ENCODE results near the gene RAET1L. TPM values are rescaled to one million over a fixed set of nuclear protein-coding genes. Genes with fewer than 3 reads are reported as not detected.

RAET1L gene
- total and polyA plus RNA-seq, 8 donors = 1.1 to 5.0 TPM; not detected in 6

DNA sequence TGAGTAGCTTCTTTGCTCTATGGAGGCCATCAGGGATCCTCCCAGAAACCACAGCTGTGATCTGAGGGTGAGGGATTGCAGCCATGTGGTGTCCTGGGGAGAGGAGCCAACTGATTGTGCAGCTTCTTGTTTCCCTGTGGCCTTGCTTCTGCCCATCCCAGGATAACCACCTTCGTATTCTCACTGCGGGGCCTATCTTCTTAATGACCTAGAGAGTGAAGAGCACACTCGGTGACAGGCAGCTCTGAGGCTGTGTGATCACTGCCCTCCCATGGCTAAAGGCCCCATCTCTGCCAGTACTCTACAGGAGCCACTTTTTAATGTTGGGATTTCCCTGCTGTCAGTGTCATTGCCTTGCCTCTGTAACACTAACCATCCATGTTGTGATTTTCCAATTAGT, 5.3 kb upstream of the RAET1L start:
- WGBS, 5 donors = 79 to 100% (median 85%) methylated on average over 2 to 3 of the region's 3 CpGs
- intact Hi-C loops (cut with DNase I; ENCODE audit: low total_unique reads) = loop anchor here (10.0 kb wide), 1 partner anchor 196 kb away; no protein-coding TSS in a partner anchor
- no peak overlapping the region for H3K4me3 ChIP-seq
- H3K36me3 ChIP-seq = no peaks in the 10 kb centered on the region
- DNase-seq = no peak
- no peak overlapping the region for H3K27ac ChIP-seq
- peaks cover 3 to 6% (median 4%) of the 10 kb centered on the region in 4 donors for H3K4me1 ChIP-seq
- no peak for TF ChIP-seq EP300 (IDR thresholded peaks at IDR 0.05)
- TF ChIP-seq CTCF (IDR thresholded peaks at IDR 0.05) = no peak
- no peak for TF ChIP-seq POLR2A (IDR thresholded peaks at IDR 0.05)
- no peak for TF ChIP-seq POLR2AphosphoS5 (IDR thresholded peaks at IDR 0.05)
- peaks cover 0 to 62% (median 25%) of the 10 kb centered on the region in 3 donors for H3K27me3 ChIP-seq
- H3K9me3 ChIP-seq = no peaks in the 10 kb centered on the region

DNA sequence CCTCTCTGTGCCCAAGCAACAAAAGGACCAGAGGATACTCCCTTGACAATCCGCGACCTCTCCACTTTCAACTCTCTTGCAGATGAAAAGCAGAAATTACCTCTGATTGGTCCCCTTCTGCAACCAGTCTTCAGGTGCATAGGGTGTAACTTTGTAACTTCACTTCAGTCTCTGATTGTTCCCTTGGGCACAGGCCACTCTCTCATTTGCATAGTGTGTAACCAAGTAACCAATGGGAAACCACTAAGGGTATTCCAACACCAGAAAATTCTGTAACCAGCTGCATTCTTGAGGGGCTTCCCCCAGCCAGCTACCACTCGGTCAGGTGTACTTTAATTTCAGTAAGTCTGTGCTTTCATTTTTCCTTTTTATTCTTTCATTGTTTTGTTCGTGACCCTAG, 4.4 kb upstream of the RAET1L start:
- Histone ChIP-seq H3K9me3 (no peaks in the 10 kb centered on the region), H3K4me1 (peaks cover 10 to 15% (median 13%) of the 10 kb centered on the region in 4 donors), H3K27ac (no peak overlapping the region), H3K4me3 (no peak overlapping the region), H3K36me3 (no peaks in the 10 kb centered on the region), H3K27me3 (peaks cover 0 to 62% (median 27%) of the 10 kb centered on the region in 3 donors)
- TF ChIP-seq POLR2AphosphoS5 (IDR thresholded peaks at IDR 0.05) (no peak), CTCF (IDR thresholded peaks at IDR 0.05) (no peak), POLR2A (IDR thresholded peaks at IDR 0.05) (no peak), EP300 (IDR thresholded peaks at IDR 0.05) (no peak)
- no peak for DNase-seq
- WGBS, 5 donors = 63 to 77% (median 74%) methylated on average over 4 of the region's 4 CpGs
- intact Hi-C loops (cut with DNase I; ENCODE audit: low total_unique reads) = loop anchor here (10.0 kb wide), 1 partner anchor 195 kb away; no protein-coding TSS in a partner anchor

- intact Hi-C loops (cut with DNase I; ENCODE audit: low total_unique reads) = no loop called here
- Histone ChIP-seq H3K9me3 (no peaks in the 10 kb centered on the region), H3K27me3 (peaks cover 0 to 65% (median 30%) of the 10 kb centered on the region in 3 donors), H3K4me1 (peaks cover 10 to 16% (median 14%) of the 10 kb centered on the region in 4 donors), H3K4me3 (no peak overlapping the region), H3K36me3 (no peaks in the 10 kb centered on the region), H3K27ac (no peak overlapping the region)
- no peak for DNase-seq
- no peak for TF ChIP-seq EP300 (IDR thresholded peaks at IDR 0.05)
- no peak for TF ChIP-seq POLR2A (IDR thresholded peaks at IDR 0.05)
- TF ChIP-seq CTCF (IDR thresholded peaks at IDR 0.05) = no peak
- TF ChIP-seq POLR2AphosphoS5 (IDR thresholded peaks at IDR 0.05) = no peak
- WGBS, 5 donors = 78 to 88% (median 80%) methylated on average over 7 of the region's 7 CpGs
Measured at GRCh38 chr6:150029276-150029675, 3.9 kb upstream of the RAET1L start.

DNA sequence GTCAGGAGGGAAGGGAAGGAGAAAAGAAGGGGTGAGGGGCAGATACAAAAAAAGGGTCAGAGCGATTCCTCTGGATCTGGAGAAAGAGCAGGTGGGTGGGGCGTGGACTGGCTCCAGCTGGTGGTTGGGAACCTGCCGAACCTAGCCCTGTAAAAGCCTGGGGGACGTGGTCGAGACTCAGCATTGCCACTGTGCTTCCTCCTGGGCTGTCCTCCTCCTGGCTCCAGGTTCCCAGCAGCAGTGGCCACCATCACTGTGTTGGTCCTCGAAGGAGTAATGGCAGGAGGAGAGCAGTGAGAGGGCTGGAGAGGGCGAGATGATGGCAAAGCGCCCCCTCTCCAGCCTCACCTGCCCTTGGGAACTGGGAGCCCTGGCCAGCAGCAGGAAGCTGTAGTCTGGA, 3.5 kb upstream of the RAET1L start:
- TF ChIP-seq POLR2A (IDR thresholded peaks at IDR 0.05) = no peak
- TF ChIP-seq CTCF (IDR thresholded peaks at IDR 0.05) = no peak
- no peak for TF ChIP-seq EP300 (IDR thresholded peaks at IDR 0.05)
- no peak for TF ChIP-seq POLR2AphosphoS5 (IDR thresholded peaks at IDR 0.05)
- Histone ChIP-seq H3K4me1 (peaks cover 10 to 16% (median 14%) of the 10 kb centered on the region in 4 donors), H3K27ac (no peak overlapping the region), H3K4me3 (no peak overlapping the region), H3K9me3 (no peaks in the 10 kb centered on the region), H3K36me3 (no peaks in the 10 kb centered on the region), H3K27me3 (peaks cover 0 to 70% (median 30%) of the 10 kb centered on the region in 3 donors)
- DNase-seq = no peak
- 53 to 74% (median 63%) methylated on average over 8 of the region's 8 CpGs for WGBS, 5 donors
- intact Hi-C loops (cut with DNase I; ENCODE audit: low total_unique reads) = no loop called here
